ENCODE data around the gene RAB1B. TPM values are rescaled to one million over a fixed set of nuclear protein-coding genes. Genes with fewer than 3 reads are reported as not detected.

RAB1B gene
- total and polyA plus RNA-seq, 10 of the 15 experiments (the other 5 are each of a cell fraction or from before 2014, with no cell fraction given) = 10.4 to 193 (median 96.9) TPM

- H3K27ac ChIP-seq (ENCODE audit: control insufficient read depth, insufficient read depth) = no peak overlapping the region
- no peak overlapping the region for H3K4me2 ChIP-seq (ENCODE audit: control insufficient read depth, insufficient read depth)
- BruUV-seq (replicated peaks) = TSS peak; percentile 57
- H3K36me3 ChIP-seq (ENCODE audit: control insufficient read depth in 2 of 2, insufficient read depth in 2 of 2, low read length in 1 of 2) = peaks cover 6 to 10% of the 10 kb centered on the region in 2 experiments; a peak in 3 of 4 replicates
- TF ChIP-seq DPF2 (IDR thresholded peaks at IDR 0.05) (no peak), POLR2A (IDR thresholded peaks at IDR 0.05; ENCODE audit: low read depth, low read length) (peak; percentile 34; the same call in 1 of the 2 replicates)
- H3K4me3 ChIP-seq = no peak overlapping the region
- no peak for FAIRE-seq
- SMC1A ChIA-PET (ENCODE audit: uncharacterized antibody, unreplicated experiment) = no interaction called here
- H3K27me3 ChIP-seq (replicated peaks in 1 of 2; ENCODE audit: control insufficient read depth in 2 of 2, insufficient read depth in 2 of 2, low read length in 1 of 2) = no peaks in the 10 kb centered on the region
- no peaks in the 10 kb centered on the region for H4K20me1 ChIP-seq (ENCODE audit: control insufficient read depth, insufficient read depth)
- no peaks in the 10 kb centered on the region for H3K79me2 ChIP-seq (ENCODE audit: control insufficient read depth, insufficient read depth, low read length)
- CTCF ChIA-PET = no interaction called here
- intact Hi-C loops (cut with micrococcal nuclease; ENCODE audit: unreplicated experiment) = no loop called here
- H3K4me1 ChIP-seq (ENCODE audit: control insufficient read depth, insufficient read depth, low read length) = no peaks in the 10 kb centered on the region
- no peak for DNase-seq (ENCODE audit: low read depth, low spot score)
- POLR2A ChIA-PET = no interaction called here
- no peak overlapping the region for H2AFZ ChIP-seq (ENCODE audit: control insufficient read depth, low read depth, low read length)
- no peak for ATAC-seq
- 94% methylated on average over 11 of the region's 13 CpGs for WGBS (ENCODE audit: insufficient coverage, insufficient replicate concordance, low lambda C conversion rate, missing lambda C conversion rate)
- H3K9ac ChIP-seq (ENCODE audit: control insufficient read depth, insufficient read depth, low read length) = no peak overlapping the region
- RAD21 ChIA-PET (ENCODE audit: unreplicated experiment) = no interaction called here
- in situ Hi-C loops (cut with MboI) = no loop called here
- H3K9me3 ChIP-seq (replicated peaks; ENCODE audit: control insufficient read depth, insufficient read depth, low read length) = no peaks in the 10 kb centered on the region
These were observed 24.5 kb upstream of the RAB1B start for GRCh38 chr11:66243782-66244535.

- CTCF ChIA-PET = no interaction called here
- H3K79me2 ChIP-seq (ENCODE audit: control insufficient read depth, insufficient read depth, low read length) = no peaks in the 10 kb centered on the region
- TF ChIP-seq FOS (IDR thresholded peaks at IDR 0.05; ENCODE audit: borderline replicate concordance, extremely low read depth, insufficient read length) (no peak), BMI1 (IDR thresholded peaks at IDR 0.05; ENCODE audit: borderline replicate concordance) (no peak), ASH2L (IDR thresholded peaks at IDR 0.05; ENCODE audit: borderline replicate concordance, low read depth) (no peak), NFXL1 (IDR thresholded peaks at IDR 0.05; ENCODE audit: borderline replicate concordance) (no peak)
- no TSS peak for BruUV-seq (replicated peaks)
- in situ Hi-C loops (cut with MboI) (no loop called here), intact Hi-C loops (cut with micrococcal nuclease; ENCODE audit: unreplicated experiment) (no loop called here)
- peaks cover 5 to 13% of the 10 kb centered on the region in 2 experiments; a peak in 3 of 4 replicates for H3K36me3 ChIP-seq (ENCODE audit: control insufficient read depth in 2 of 2, insufficient read depth in 2 of 2, low read length in 1 of 2)
- H2AFZ ChIP-seq (ENCODE audit: control insufficient read depth, low read depth, low read length) = no peak overlapping the region
- no peaks in the 10 kb centered on the region for H3K9me3 ChIP-seq (replicated peaks; ENCODE audit: control insufficient read depth, insufficient read depth, low read length)
- SMC1A ChIA-PET (ENCODE audit: uncharacterized antibody, unreplicated experiment) = interaction anchor here (0.6 kb wide), 1 partner anchor 118 kb away, joined by 3 read pairs; no protein-coding TSS in a partner anchor
- no peak for FAIRE-seq
- WGBS (ENCODE audit: insufficient coverage, insufficient replicate concordance, low lambda C conversion rate, missing lambda C conversion rate) = 91% methylated on average over 4 of the region's 4 CpGs
- no peaks in the 10 kb centered on the region for H3K27me3 ChIP-seq (replicated peaks in 1 of 2; ENCODE audit: control insufficient read depth in 2 of 2, insufficient read depth in 2 of 2, low read length in 1 of 2)
- no peak for ATAC-seq
- H3K9ac ChIP-seq (ENCODE audit: control insufficient read depth, insufficient read depth, low read length) = no peak overlapping the region
- no peak for DNase-seq (ENCODE audit: low read depth, low spot score)
- no peaks in the 10 kb centered on the region for H3K4me1 ChIP-seq (ENCODE audit: control insufficient read depth, insufficient read depth, low read length)
- RAD21 ChIA-PET (ENCODE audit: unreplicated experiment) = no interaction called here
- no peak overlapping the region for H3K4me3 ChIP-seq
- POLR2A ChIA-PET = no interaction called here
- H4K20me1 ChIP-seq (ENCODE audit: control insufficient read depth, insufficient read depth) = no peaks in the 10 kb centered on the region
- no peak overlapping the region for H3K4me2 ChIP-seq (ENCODE audit: control insufficient read depth, insufficient read depth)
- H3K27ac ChIP-seq (ENCODE audit: control insufficient read depth, insufficient read depth) = no peak overlapping the region
These were observed 21.1 kb upstream of the RAB1B start for GRCh38 chr11:66247295-66247694.
